Colonic mucosa (tissue), 4 donors: ENCODE data around the gene DTNA. TPM values are rescaled to one million over a fixed set of nuclear protein-coding genes. Genes with fewer than 3 reads are reported as not detected.

Source experiments
- DNase-seq: peaks from one replicate; pipeline ENCODE4 v3.0.0-alpha.2; 2020
- H3K27ac ChIP-seq: fragments of 200-600 bp; one replicate; pipeline ENCODE4 v1.8.0; 2021
- H3K27me3 ChIP-seq: fragments of 200-600 bp; one replicate; pipeline ENCODE4 v1.8.0; 2021
- H3K36me3 ChIP-seq: fragments of 200-600 bp; one replicate; pipeline ENCODE4 v1.8.0; 2021
- H3K4me1 ChIP-seq: fragments of 200-600 bp; one replicate; pipeline ENCODE4 v1.8.0; 2021; ENCODE audit warnings: mild to moderate bottlenecking
- H3K4me3 ChIP-seq: fragments of 200-600 bp; one replicate; pipeline ENCODE4 v1.8.0; 2021
- H3K9ac ChIP-seq, 2 donors: one replicate each; pipeline ENCODE4 v1.7.0; 2013; ENCODE audit warnings: control low read depth in 2 of 2, low read depth in 2 of 2, low read length in 2 of 2
- H3K9me3 ChIP-seq: fragments of 200-600 bp; one replicate; pipeline ENCODE4 v1.8.0; 2021
- intact Hi-C: fragments of 100-400 bp; cut with DNase I; formaldehyde crosslinking; loops from one replicate; pipeline ENCODE4 v1.14.1; 2022
- total RNA-seq, 2 donors: library from RNA; stranded (reverse); fragmentation: NEBNext Ultra II Directional in 1 of 2; extraction: Animal tissue kit (Norgen Biotek cat#: 25700) in 1 of 2; gene quantifications; one replicate each; pipeline ENCODE4 v1.2.1, GENCODE V29; 2021
- TF ChIP-seq, protein P1 (sequence below): fragments of 200-600 bp; IDR thresholded peaks from one replicate; pipeline ENCODE4 v1.8.0; 2022; ENCODE audit warnings: antibody characterized with exemption, mild to moderate bottlenecking
- donor health status: healthy.
- donor health status: DM: no; HTN: no; CAD: no.
- donor health status: DM: no; HTN: no; CAD: no.

Gene DTNA
- total RNA-seq, 2 donors from 2014 or later = 1.3 to 7.5 TPM

- no peaks in the 10 kb centered on the region for H3K9me3 ChIP-seq
- no peak overlapping the region for H3K4me3 ChIP-seq
- H3K27me3 ChIP-seq = no peaks in the 10 kb centered on the region
- intact Hi-C loops = no loop called here
- no peaks in the 10 kb centered on the region for H3K36me3 ChIP-seq
- H3K27ac ChIP-seq = no peak overlapping the region
- DNase-seq = no peak
- TF ChIP-seq, protein P1, sequence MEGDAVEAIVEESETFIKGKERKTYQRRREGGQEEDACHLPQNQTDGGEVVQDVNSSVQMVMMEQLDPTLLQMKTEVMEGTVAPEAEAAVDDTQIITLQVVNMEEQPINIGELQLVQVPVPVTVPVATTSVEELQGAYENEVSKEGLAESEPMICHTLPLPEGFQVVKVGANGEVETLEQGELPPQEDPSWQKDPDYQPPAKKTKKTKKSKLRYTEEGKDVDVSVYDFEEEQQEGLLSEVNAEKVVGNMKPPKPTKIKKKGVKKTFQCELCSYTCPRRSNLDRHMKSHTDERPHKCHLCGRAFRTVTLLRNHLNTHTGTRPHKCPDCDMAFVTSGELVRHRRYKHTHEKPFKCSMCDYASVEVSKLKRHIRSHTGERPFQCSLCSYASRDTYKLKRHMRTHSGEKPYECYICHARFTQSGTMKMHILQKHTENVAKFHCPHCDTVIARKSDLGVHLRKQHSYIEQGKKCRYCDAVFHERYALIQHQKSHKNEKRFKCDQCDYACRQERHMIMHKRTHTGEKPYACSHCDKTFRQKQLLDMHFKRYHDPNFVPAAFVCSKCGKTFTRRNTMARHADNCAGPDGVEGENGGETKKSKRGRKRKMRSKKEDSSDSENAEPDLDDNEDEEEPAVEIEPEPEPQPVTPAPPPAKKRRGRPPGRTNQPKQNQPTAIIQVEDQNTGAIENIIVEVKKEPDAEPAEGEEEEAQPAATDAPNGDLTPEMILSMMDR = no peak
- H3K9ac ChIP-seq = no peak overlapping the region
- no peaks in the 10 kb centered on the region for H3K4me1 ChIP-seq
These were observed 170.3 kb downstream of the DTNA start for GRCh38 chr18:34880403-34880802.

- Histone ChIP-seq H3K27ac (no peak overlapping the region), H3K9ac (no peak overlapping the region), H3K4me3 (no peak overlapping the region), H3K9me3 (no peaks in the 10 kb centered on the region), H3K36me3 (no peaks in the 10 kb centered on the region), H3K27me3 (no peaks in the 10 kb centered on the region), H3K4me1 (no peaks in the 10 kb centered on the region)
- intact Hi-C loops = no loop called here
- no peak for DNase-seq
- TF ChIP-seq, protein P1 = no peak
These were observed 171.1 kb downstream of the DTNA start for GRCh38 chr18:34880882-34881834.

DNA sequence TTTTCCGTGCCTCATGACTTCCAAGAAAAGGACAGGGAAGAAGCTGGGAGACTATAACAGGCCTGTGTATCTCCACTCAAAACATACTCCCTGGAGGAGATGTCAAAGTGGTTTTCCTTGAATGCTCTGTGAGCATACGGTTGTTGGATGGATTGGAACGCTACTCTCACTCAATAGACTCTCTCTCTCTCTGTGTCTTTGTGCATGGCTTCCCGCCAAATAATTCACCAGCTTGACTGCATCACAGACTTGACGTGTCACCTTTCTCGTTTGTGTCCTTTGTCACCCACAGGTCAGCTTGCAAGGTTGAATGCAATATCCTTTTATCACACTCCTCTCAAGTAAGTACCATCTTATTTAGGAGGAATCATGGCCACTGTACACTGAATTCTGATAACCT is 174.3 kb downstream of the DTNA start:
- H3K27ac ChIP-seq = no peak overlapping the region
- no peak for DNase-seq
- H3K9ac ChIP-seq = no peak overlapping the region
- H3K4me1 ChIP-seq = no peaks in the 10 kb centered on the region
- H3K36me3 ChIP-seq = no peaks in the 10 kb centered on the region
- intact Hi-C loops = no loop called here
- no peaks in the 10 kb centered on the region for H3K9me3 ChIP-seq
- H3K27me3 ChIP-seq = no peaks in the 10 kb centered on the region
- TF ChIP-seq, protein P1 = no peak
- H3K4me3 ChIP-seq = no peak overlapping the region

GRCh38 chr18:34886177-34886576 is 176.1 kb downstream of the DTNA start:
- Histone ChIP-seq H3K27me3 (no peaks in the 10 kb centered on the region), H3K27ac (no peak overlapping the region), H3K36me3 (no peaks in the 10 kb centered on the region), H3K9ac (no peak overlapping the region), H3K4me3 (no peak overlapping the region), H3K9me3 (no peaks in the 10 kb centered on the region), H3K4me1 (no peaks in the 10 kb centered on the region)
- no peak for DNase-seq
- TF ChIP-seq, protein P1 = no peak
- intact Hi-C loops = no loop called here

DNA sequence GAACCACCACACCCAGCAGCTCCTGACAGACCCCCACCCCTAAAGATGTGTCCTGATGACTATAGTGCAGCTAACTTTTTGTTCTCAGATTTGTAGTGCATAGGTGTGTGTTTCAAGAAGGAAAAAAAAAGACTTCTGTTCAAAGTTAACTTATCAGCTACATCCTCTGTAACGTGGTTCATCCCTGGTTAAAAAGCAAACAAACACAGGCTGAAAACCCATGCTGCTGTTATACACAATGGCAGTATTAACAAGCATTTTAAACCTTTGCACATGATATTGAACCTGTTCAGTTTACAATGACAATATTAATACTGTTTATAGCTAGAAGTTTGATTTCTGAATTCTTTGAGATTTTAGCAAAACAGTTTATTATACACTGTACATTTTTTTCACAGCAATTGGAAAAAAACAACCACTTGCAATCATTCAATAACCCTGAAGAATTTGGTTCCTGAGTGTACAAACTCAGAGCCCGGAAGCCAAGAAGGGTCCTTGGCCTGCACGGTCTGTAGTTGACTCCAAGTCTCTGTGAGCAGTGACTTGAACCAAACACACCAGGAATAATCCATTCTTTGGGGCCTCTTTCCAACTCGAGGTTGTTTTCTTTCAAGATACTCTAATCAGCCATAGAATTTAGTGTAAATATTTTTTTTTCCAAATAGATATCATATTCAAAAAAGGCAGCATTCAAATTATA is 177.9 kb downstream of the DTNA start:
- Histone ChIP-seq H3K9ac (no peak overlapping the region), H3K36me3 (no peaks in the 10 kb centered on the region), H3K4me3 (no peak overlapping the region), H3K27ac (no peak overlapping the region), H3K4me1 (no peaks in the 10 kb centered on the region), H3K27me3 (no peaks in the 10 kb centered on the region), H3K9me3 (no peaks in the 10 kb centered on the region)
- no peak for DNase-seq
- TF ChIP-seq, protein P1 = no peak
- intact Hi-C loops = no loop called here
